Measurements from ENCODE around the gene RBM4.

RBM4 gene

DNA sequence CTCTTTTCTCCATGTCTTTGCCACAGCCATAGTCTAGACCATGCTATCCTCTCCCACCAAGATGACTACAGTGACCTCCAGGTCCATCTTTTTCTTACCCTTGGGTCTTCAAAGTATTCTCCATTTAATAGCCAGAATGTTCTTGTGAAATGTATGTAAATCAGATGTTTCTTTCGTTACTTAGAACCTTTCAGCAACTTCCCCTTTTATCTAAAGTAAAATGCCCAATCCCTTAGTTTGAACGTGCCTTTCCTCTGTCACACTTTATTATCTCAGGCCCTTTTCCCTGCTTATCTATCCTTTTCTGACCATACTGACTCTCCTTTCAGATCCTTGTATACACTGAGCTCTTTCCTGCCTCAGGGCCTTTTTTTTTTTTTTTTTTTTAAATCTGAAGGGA, 21.3 kb downstream of the RBM4 start:
- no peak for DNase-seq

DNA sequence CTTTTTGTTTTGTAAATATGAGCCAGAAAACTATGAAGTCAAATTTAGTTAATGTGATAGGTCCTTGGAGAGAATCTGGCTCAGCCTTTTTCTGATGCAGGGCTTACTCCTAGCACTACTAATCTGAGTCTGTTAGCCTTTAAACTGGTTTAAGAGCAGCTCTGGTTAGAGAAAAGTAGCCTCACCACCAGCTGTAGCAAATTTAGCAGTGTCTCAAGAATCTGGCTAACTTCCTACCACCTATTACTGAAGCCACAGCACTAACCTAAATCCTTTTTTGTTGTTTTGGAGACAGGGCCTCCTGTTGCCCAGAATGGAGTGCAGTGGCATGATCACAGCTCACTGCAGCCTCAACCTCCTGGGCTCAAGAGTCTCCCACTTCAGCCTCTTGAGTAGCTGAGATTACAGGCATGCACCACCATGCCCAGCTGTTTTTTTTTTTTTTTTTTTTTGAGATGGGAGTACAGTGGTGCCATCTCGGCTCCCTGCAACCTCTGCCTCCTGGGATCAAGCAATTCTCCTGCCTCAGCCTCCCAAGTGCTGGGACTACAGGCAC, 25.3 kb downstream of the RBM4 start:
- no peak for DNase-seq

- DNase-seq: no peak
Measured at GRCh38 chr11:66665369-66665768, 26.9 kb downstream of the RBM4 start.

DNA sequence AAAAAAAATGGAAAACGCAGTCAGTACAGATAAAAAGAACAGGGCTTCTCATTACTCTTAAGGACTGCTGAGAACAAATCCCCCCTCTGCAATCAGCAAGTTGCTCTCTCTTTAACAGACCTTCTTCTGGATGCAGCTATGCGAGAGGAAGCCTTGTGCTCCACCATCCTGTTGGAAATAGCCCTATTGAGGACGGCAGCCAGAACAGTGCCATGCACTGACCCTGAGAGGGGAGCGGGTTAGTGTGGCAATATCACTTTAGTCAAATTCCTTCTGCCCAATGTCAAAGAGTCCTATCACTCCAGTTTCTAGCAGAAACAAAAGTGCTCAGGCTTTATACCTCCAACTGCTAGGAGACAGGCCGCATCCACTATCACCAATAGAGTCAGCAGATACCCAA, 32.3 kb downstream of the RBM4 start:
- no peak for DNase-seq

DNA sequence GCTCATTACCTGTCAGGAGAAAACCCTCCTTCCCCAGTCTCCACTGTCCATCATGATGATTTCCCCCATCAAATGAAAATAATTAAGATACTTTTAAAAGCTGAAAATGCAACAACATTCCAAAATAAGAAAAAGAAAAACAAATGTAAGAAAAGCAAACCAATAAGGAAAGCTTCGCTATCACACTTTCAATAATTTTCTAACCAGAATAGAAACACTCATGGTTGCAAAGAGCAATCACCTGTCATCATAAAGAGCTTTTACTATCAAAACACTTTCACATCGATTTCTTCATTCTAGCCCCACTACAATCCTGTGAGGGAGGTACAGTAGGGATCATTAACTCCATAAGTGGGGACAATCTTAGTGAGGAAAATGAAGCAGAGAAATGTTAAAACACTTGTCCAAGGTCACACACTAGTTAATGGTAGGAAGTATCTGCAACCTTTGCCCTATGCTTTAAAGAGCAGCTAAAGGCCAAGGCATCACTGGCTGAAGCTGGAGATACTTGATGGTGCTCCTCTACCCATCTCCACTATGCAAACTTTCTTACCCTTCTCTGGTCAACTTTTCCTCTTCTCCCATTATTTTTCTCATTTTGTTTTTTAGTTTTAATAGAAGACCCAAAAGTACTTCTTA, 36.6 kb downstream of the RBM4 start:
- no peak for DNase-seq

- DNase-seq: no peak
Measured at GRCh38 chr11:66676282-66676919, 37.9 kb downstream of the RBM4 start.

DNA sequence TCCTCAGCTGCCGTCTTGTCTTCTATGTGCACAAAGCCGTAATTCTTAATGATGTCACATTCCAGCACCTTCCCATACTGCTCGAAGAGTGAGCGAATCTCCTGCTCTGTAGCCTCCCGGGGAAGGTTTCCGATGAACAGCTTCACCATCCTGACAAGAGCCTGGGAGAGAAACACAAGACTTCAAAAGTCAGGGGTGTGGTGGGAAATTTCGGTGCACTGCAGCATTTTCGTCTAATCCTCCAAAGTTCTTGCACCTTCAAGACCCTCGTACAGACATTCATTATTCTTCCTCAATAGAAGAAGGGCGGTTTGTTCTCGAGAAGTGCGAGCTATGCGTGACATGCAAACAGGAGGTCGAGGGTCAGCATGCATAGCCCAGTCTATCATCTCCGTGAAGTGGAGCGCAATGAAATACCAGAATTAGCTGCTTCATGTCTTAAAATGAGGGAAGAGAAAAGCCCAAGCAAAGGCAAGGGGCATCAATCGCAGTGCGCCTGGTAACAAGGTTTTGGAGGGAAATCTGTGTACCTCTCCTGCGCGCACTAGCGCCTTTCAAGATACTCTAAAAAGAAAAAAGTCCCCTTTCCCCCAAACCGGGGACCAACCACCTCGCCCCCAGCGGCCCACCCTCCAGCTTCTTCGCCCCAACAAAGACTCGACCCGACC, 38.6 kb downstream of the RBM4 start:
- no peak for DNase-seq

DNA sequence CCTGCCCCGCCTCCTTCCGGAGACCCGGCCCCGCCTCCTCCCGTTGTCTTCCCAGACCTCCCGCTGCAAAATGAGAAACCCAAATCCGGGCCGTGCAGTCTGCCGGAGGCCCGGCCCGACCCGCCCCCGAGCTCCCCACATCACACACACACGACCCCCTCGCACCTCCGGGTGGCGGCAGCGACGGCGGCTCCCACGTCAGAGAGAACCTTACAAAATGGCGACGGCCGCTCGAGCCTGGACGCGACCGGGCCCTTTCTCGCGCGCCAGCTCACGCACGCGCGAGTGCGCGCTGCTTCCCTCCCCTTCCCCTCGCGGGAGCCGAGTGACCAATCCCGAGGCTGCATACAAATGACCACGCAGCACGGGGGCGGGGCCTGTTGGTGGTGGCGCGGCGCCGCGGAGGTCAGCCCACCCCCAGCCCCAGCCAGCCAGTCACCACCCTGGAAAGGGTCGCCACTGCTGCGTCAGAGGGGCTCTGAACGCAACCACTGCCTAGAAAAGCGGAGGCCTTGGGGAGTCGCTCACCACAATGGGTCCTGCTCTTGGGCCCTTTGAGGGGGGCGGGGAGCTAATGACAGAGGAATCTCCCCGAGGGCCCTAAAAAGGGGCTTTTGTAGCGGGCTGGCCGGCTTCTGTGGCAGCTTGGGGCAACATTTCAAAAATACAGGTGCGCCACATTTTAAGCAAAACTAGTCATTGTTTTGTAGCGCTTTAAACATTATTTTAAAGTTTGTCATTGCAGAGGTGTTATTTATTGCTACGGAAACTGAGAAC, 39.3 kb downstream of the RBM4 start, which contains the start of gene RBM4B:
Gene RBM4B (minus strand): TSS at position 289 of the 777 bp plus-strand sequence. CDS start 808 bp downstream, outside the sequence.
- peak; percentile 92 to 97 (median 96) for DNase-seq

- no peak for DNase-seq
Measured at GRCh38 chr11:66680966-66681645, 42.6 kb downstream of the RBM4 start.

DNA sequence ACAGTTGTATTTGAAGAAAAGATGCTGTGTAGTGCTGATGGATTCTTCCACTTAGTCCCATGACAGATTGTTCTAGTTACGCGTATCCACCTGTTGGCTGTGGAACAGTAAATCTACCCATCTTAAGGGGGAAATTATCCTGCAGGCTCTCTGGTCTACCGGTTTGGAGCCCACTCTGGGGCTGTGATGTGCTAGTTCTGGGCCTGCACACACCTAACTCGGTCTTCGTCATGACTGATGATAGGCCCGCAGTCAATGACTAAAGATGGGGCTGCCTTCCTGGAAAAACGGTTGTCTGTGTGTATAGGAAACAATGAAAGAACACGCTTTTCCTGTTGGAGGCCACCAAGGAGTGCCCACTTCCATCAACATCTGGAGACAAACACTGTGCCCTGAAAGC, 45.4 kb downstream of the RBM4 start:
- no peak for DNase-seq

GRCh38 chr11:66684635-66685034, 46.1 kb downstream of the RBM4 start:
- DNase-seq: no peak

- DNase-seq: no peak
Measured at GRCh38 chr11:66685276-66686099, 47.0 kb downstream of the RBM4 start.

DNA sequence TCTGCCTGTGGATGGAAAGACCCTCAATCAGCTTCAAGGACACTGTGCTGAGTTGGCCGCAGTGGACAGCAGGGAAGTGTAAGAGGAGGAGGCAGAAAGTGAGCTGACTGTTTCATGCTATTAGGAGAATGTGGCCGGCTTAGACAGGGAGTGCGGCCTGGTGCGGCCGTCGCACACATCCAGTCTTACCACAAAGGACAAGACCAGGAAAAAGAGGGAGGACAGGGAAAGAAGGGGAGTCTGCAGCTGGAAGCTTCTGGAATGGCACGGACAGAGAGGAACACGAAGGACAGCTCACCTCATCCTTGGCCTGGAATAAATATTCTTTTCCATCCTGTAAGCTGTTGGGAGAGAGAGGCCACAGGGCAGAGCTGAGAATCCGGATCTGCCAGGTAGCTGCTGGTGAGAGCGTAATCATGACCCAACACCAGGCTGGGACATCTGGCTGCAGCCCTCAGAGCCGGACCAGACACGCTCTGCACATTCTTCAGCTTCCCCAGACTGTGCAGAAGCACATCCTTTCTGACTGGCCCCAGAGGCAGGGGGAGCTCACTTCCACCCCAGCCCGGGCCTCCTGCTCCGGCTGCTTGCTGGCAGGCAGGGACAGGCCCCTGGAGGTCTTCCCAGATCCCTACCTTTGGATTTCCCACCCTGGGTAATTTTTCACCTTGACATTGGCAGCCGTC, 47.7 kb downstream of the RBM4 start:
- no peak for DNase-seq

DNA sequence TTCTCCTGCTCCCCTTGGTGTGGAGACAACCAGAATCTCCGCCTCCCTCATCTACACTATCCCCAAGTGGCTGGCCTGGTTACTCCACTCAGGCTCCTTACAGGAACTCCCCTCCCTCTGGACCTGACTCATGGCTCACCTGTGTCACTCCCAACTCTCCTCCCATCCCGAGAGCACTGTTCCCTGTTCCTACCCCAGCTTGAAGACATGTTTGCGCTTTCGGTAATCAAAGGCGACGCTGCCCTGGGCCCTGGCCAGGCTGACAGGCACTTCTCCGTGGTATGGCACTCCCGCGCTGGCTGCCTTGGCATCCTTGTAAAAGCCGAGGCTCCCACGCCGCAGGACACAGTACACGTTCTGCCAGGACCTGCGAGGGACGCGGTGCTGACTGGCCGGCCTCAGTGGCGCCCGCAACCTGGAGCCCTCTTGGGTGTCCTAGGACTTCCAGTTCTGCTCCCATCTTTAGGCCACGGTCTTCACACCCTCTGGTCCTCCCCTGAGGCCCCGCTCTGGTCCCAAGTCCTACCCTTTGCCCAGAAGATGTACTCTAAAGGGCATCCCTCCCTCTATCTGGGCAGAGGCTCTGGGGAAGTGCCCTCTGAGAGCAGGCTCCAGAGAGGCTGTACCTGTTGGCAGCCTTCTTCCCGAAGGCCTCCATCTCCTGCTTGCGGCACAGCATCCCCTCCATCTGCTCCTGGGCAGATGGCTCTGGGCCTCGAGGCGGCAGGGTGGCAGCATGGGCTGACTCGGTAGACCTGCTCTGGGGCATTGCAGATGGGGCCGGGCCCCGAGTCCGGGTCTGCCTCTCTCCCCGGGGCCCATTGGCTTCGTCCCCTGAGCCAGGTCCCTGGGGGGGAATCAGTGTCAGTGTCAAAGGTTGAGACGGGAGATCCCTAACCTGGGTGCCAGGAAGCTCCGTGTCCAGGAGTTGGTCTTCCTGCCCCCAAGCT, 48.6 kb downstream of the RBM4 start:
- DNase-seq: no peak

- no peak for DNase-seq
Measured at GRCh38 chr11:66687831-66688281, 49.4 kb downstream of the RBM4 start.

GRCh38 chr11:66688561-66689534, 50.3 kb downstream of the RBM4 start:
- no peak for DNase-seq

GRCh38 chr11:66689661-66690590, 51.4 kb downstream of the RBM4 start:
- DNase-seq: no peak

Data from T-helper 2 cell (primary cell).